MV-4-11 (cell line): ENCODE measurements around the gene ZNF396.

Experiments
- DNase-seq: peaks from one replicate; lab custom pipeline; 2025; lab: John Stamatoyannopoulos, UW

Gene ZNF396

DNA sequence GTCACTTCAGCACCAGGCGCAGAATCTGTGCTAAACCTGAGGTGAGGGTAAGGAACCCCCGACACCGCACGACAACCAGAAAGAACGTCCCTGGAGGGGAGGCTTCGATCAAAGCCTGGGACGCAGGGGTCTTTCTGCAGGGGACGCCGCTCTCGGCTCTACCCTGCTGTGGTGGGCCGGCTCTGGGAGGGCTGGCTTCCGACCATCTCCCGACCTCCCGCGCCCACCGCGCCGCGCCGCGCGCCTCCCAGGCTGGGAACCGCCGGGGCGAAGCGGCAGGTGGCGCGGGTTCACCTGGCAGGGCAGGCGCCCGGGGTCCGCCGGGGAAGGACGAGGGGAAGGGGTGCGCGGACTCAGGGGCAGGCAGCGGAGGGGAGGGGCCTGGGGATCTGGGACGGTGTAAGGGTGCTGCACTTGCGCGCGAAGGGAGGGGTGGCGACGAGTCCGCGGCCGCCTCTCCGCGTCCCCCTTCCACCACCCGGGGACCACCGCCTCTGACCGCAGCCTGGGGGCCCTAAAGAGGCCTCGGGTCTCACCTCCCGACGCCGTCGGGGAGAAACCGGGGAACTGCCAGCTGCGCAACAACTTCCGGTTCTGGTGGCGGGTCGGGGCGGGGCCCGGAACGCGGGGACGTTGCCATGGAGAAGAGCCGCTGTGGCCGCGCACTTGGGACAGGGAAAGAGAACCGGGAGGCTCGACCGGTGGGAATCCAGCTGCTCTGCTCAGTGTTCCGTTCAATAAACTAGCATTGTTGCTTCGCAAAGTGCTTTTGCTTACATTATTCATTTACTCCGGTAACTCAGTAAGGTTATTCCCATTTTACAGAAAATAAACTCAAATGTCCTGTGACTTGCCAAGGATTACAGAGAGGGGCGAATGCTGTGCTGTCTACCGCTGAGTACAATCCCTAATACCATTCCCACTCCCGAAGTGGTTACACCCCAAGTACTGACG is at the start of gene ZNF396:
ZNF396 (minus strand) TSS at position 596 of the 954 bp plus-strand sequence. CDS start 3,045 bp downstream, outside the sequence.
- peak; percentile 67 for DNase-seq

DNA sequence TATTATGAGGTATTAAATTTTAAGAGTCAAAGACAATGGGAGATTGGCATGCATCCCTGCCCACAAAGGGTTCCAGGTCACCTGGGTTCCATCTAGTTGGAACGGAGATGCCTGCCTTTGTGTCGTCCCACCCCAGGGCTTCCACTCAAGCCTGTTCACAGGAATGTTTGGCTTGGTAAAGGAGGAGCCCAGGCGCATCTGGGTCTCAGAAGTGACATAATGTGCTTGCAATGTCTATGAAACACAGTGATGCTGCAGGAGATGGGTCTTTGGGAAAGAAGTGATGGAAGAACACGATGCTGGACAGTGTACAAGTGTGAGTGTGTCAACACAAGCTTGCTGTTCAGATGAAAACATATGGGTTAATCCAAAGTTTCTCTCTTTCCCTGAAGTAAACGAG is 49.6 kb upstream of the ZNF396 start:
- DNase-seq: no peak

DNA sequence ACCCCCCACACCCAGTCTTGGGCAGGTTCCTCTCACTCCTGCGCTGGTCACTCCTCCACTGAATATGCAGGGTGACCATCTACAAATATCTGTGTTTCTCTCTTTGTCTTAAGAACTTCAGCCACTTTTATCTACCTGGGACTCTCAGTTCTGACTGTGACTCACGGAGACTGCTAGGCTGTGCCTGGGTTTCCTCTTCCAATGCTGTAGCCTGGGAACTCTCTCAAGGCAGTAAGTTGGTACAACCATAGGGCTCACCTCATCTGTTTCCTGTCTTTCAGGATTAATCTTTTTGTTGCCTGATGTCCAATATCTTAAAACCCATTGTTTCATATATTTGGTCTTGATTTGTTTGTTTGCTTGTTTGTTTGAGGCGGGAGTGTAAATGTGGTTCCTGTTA is 47.2 kb upstream of the ZNF396 start:
- DNase-seq: no peak

DNA sequence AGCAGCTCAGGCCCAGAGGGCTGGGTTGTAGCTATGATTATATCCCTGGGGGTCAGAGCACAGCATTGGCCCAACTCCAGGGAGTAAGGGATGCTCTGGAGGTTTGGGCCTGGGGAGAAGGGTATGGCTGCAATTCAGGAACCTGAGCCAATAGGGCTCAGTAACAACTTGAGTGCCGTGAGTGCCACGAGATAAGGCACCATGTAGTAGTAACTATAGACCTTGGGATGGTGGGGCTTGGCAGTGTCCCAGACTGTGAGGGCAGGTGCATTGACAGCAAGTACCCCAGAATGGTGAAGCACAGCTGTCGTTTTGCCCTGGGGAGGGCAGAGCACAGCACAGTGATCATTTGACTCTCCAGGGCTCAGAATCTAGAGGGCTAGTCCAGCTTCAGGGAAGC is 45.1 kb upstream of the ZNF396 start:
- no peak for DNase-seq

DNA sequence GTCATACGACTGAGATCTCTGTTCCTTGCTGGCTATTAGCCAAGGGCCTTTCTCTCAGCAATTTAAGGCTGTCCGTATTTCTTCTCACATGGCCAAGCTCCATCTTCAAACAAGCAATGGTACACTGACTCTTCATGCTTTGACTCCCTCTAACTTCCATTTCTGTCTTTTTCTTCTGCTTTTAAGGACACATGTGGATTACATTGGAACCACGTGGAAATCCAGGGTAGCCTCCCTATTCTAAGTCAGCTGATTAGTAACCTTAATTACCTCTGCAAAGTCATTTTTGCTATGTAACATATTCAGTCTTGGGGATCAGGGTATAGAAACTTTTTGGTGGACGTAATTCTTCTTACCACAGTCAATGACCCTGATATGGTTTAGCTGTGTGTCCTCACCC is 41.5 kb upstream of the ZNF396 start:
- no peak for DNase-seq

DNA sequence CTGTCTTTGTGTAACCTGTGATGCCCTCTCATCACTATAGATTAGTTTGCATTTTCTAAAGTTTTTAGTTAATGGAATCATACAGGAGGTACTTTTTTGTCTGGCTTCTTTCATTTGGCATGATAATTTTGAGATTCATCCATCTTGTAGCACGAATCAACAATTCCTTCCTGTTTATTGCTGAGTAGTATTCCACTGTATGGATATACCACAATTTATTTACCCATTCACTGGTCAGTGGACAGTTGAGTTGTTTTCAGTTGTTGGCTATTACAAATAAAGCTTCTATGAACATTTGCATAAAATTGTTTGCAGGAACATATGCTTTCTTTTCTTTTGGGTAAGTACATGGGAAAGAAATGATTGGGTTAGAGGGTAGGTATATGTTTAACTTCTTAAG is 40.1 kb upstream of the ZNF396 start:
- no peak for DNase-seq

DNA sequence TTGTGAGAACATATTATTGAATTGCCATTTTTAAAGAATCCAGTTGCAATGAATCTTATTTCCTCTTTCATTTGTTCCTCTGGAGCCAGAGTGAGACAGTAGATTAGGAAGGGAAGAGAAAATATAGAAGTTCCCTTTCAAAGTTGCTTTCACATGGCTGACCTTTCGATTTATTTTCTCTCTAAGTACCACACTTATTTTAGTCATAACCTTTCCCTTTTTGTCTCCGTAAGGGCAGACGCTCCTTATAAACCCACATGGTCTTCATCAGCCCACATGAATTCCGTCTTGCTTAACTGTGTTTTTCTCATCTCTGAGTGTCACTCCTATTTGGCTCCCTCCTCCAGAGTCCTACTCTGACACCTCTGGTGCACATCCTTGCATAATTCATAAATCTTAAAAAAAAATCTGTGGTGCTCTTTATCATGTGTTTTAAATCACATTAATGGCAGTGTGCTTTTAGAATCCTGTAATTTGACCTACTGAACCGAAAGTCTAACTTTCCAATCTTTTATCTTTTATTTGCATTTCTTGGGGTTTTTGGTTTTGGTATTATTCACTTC is 38.5 kb upstream of the ZNF396 start:
- DNase-seq: peak; percentile 91

DNA sequence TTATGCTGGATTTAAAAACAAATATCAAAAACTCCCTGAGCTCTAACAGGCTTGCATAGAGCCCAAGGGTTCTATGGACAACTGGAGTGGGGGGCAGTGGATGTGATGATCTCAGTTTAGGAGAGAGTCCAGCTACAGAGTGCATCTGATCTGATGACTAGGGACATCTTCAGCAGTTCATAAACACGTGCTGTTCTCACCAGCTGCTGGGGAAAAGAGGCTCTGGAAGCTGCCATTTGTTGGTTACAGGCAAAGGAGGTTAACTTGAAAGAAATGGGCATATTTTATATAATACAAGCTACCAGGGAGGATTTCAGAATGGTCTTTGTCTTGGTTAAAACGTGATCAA is 36.0 kb upstream of the ZNF396 start:
- no peak for DNase-seq

DNA sequence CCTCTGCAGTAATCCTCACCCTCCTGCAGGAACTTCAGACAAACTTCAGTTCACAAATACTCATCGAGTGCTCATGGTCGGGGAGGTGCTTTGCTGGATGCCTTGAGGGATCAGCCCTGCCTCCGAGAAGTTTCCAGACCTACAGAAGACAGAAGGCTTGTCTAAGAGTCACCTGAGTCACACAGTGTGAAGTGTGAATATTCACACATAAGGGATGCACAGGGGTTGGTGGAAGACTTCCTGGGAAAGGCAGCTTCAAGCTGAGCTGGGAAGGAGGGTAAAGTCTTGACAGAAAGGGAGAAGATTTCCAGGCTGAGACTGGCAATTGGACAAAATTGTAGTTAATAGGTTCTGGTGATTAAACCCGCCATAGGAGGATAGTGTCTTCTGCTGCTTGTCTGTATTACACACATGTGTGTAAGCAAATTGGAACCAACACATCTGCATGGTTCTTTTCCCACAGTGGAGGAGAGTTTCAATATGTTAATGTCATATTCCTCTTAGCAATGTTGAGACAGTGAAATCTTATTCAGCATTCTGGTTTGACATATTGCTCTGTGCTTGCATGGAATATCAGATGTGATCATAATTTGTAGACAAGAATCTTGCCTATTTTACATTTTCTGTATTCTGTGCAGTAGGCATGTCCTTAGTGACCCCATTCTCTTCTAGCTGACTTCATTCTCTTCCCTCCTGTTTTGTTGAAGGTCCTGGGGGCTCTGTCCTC is 34.7 kb upstream of the ZNF396 start:
- DNase-seq: no peak

DNA sequence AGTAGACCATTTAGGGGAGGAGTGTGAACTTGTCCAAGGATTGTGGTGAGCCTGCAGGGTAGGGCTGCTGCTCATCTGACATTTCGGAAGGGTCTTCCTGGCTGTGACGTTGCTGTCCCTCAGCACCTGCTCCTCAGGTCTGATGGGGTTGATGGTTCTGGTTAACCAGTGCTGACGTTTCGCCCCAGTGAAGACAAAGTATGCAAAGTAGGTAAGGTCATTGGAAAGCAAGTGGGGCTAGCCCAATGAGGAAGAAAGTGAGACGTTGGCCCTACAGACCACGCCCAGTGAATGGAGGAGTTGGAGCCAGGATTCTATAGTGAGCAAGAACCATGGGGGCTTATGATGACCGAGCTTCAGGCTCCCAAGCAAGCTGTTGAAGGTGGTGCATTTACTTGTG is 33.4 kb upstream of the ZNF396 start:
- no peak for DNase-seq

DNA sequence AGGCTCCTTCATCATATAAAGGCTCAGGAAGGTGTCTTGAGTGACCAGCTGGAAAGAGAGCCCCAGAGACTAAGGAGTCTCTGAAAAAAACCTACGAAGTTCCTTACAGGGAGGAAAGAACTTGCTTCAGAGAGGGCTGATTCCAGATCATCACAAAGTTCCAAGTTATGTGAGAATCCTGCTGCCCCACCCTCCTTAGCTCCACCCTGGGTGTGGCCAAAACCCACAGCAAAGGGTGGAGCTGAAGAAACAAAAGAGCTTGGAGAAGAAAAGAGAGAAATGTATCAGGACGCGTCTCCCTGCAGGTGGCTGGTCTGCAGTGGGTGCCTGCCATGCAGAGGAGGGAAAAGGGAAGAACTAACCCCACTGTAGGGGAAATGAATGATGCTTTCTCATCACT is 32.8 kb upstream of the ZNF396 start:
- no peak for DNase-seq

DNA sequence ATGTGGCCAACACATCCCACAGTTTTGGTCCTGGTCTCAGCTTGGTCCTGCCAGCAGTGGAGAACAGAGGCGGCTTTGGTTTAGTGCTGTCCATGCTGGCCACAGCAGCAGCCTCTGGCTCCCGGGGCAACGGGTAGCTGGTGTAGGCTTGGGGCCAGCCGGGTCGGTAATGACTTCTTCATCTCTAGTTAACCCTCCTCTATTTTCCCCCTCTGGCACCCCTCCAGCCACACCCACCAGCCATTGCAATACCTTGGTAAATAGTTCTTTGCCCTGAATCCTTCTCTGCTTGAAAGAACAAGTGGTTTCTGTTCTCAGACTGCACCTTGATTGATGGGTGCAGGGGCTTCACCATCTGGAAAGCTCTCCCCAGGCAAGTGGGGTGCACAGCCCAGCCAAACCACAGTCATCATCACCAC is 31.7 kb upstream of the ZNF396 start:
- no peak for DNase-seq

DNA sequence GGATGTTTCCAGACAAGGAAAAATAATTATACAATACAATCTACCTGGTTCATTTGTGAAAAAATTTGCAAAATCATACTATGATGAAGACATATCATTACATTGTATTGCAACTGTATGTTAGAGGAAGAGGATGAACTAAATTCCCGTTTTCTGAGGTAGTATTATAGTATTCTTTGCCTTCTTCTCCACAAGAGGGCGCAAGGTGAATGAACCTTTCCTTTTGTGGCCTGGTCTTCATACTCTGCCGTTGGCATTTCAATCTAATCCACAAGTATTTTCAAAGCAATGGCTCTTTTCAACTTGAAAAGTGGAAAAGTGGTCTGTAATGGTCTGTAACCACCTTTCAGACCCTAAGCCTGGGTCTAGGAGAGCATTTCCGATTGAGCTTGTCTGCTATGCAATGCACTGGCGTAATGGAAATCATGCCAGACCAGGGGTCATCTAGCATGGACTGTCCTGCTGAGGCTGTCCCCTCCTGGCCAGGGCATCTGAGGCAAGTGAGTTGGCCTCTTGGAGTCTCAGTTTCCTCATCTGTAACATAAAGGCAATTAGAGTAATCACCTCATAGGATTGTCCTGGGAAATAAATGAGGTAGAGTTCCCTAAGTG is 30.8 kb upstream of the ZNF396 start:
- DNase-seq: peak; percentile 72

DNA sequence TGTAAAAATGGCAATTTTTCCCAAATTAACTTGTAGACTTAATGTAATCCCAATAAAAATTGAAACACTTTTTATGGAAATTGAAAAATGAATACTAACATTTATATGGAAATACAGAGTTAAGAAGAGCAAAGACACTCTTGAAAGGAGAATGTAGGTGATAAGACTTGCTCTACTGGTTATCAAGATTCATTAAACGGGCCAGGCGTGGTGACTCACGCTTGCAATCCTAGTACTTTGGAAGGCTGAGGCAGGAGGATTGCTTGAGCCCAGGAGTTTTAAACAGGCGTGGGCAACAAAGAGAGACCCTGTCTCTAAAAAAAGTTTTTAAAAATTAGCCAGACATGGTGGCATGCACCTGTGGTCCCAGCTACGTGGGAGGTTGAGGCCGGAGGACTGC is 29.5 kb upstream of the ZNF396 start:
- no peak for DNase-seq

DNA sequence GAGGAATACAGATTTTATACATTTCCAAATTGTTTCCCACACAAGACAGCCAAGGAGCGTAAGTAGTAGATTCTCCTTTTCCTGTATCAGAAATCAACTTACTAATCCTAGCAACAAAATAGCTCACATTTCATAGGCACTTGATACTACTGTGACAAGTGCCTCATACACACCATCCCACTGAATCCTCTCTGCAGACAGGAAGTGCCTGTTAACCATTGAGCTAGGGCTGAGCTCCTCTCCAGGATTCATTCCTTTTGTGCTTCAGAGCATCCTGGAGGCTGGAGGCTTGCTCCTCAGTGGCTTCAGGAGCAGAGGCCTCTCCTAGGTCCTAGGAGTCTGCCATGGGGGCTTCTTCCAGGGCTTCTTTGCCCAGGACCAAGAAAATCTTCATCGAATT is 20.8 kb upstream of the ZNF396 start:
- DNase-seq: no peak

DNA sequence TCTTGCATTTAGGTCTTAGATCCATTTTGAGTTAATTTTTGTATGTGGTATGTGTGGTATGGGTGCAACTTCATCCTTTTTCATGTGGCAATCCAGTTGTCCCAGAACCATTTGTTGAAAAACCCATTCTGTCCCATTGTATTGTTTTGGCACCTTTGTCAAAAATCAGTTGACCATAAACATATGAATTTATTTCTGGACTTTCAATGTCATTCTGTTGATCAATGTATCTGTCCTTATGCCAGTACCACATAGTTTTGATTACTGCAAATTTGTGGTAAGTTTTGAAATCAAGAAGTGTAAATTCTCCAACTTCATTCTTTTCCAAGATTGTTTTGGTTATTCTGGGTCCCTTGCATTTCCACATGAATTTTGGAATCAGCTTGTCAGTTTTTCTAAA is 16.6 kb upstream of the ZNF396 start:
- no peak for DNase-seq

DNA sequence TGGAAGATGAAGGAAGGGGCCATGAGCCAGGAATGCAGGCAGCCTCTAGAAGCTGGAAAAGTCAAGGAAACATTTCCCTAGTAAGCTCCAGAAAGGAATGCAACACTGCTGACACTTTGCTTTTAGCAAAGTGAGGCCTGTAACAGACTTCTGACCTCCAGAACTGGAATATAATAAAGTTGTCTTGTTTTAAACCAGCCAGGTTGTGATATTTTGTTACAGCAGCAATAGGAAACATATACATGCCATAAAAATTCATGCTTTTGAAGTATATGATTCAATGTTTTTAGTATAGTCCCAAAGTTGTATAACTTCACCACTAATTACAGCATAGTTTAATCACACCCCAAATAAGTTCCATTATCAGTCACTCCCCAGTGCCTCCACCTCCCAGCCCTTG is 15.2 kb upstream of the ZNF396 start:
- no peak for DNase-seq

DNA sequence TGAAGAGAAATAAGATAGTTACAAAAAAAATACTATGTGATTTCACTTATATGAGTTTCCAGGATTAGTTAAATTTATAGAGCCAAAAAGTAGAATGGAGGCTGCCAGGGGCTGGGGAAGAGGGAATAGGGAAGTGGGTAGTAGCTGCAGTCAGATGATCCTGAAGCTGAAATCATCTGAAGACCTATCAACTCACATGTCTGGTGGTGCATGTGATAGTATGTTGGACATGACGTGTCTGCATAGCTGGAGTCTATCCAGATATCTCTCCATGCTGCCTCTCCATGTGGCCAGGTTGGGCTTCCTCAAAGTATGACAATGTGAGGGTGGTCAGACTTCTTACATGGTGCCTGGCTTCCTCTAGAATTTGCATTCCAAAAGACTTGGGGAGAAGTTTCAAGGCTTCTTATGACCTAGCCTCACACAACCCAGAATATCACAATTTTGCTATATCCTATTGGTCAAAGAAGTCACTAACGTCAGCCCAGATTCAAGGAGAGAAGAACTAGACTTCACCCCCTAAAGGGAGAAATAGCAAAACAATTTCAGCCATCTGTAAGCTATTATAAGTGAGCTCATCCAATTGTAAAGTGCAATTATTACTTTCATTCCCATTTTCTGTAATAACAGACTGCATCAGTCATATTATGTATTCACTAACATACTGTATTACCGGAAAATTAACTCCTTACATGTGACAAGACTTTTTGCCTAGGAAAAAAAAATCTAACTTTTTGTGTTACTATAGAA is 14.0 kb upstream of the ZNF396 start:
- peak; percentile 58 for DNase-seq

DNA sequence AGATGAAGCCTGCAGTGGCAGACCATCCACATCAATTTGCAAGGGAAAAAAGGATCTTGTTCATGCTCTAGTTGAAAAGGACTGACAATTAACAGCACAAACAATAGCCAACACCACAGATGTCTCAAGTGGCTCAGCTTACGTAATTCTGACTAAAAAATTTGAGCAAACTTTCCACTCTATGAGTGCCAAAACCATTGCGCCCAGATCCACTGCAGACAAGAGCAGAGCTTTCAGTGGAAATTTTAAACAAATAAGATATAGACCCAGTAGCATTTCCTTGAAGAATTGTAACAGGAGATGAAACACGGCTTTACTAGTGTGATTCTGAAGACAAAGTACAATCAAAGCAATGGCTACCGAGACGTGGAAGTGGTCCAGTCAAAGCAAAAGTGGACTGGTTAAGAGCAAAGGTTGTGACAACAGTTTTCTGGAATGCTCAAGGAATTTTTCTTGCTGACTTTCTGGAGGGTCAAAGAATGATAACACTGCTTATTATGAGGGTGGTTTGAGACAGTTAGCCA is 12.0 kb upstream of the ZNF396 start:
- DNase-seq: no peak

DNA sequence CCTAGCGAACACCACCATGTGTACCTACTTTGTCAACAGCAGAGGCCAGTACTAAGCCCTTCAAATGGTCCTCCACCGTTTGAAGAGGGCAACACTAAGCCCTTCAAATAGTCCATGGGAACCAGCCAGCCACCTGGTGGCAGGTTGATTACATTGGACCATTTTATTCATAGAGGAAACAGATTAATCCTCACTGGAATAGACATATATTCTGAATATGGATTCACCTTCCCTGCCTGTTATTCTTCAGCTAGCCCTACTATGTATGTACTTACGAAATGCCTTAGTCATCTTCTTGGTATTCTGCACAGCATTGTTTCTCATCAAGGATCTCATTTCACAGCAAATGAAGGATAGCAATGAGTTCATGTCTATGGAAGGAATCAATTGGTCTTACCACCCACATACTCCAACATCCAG is 10.0 kb upstream of the ZNF396 start:
- no peak for DNase-seq

DNA sequence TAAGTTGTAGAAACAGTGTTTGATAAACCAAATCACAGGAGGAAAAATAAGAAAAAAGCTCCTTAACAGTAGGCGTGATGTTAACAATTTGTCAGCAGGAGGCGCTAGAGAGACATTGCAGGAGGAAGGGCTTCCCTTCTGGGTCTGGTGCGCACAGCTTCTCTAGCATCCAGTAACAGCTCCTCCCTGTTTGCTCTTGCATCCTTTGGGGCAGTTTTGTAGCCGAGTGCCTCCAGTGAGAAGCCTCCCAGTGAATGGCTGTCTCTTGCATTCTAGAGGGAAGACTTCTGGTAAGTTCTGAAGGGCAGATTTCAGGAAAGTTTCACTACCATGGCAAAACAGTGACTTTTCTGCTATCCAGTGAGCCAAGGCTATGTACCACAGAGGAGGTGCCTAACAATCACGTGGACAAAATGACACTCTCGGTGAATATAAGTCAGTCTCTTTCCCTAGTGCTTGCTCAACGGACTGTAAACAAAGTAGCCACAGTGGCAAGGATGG is 9.5 kb upstream of the ZNF396 start:
- peak; percentile 68 for DNase-seq
